Inflammatory macrophage (primary cell): ENCODE results near the gene NCOR1.
"Not testable (repeated sequence)": the region's sequence is repeated elsewhere in the genome, so short reads cannot be mapped to it uniquely, and the experiment has no call there.

Experiments
- DNase-seq, 2 donors: peaks; one replicate each; pipeline ENCODE4 v3.0.0-alpha.2; 2020 to 2022

NCOR1 gene

GRCh38 chr17:16214190-16215001 lies 938 bp downstream of the NCOR1 start:
- DNase-seq: no peak

GRCh38 chr17:16212793-16213192 lies 2.5 kb downstream of the NCOR1 start:
- DNase-seq: no peak

- no peak for DNase-seq
Observed at GRCh38 chr17:16211590-16211989, 3.7 kb downstream of the NCOR1 start.

GRCh38 chr17:16204763-16205162 lies 10.6 kb downstream of the NCOR1 start:
- not testable (repeated sequence) for DNase-seq

GRCh38 chr17:16202554-16203500 lies 12.5 kb downstream of the NCOR1 start:
- not testable (repeated sequence) for DNase-seq

- DNase-seq: not testable (repeated sequence)
Observed at GRCh38 chr17:16201693-16202131, 13.6 kb downstream of the NCOR1 start.

- peak; percentile 49 to 61 for DNase-seq
Observed at GRCh38 chr17:16199093-16199492, 16.2 kb downstream of the NCOR1 start.

GRCh38 chr17:16197276-16197675 lies 18.1 kb downstream of the NCOR1 start:
- DNase-seq: peak in 1 of 2 donors; percentile 33

GRCh38 chr17:16194307-16194835 lies 21.0 kb downstream of the NCOR1 start:
- not testable (repeated sequence) for DNase-seq

GRCh38 chr17:16191604-16192003 lies 23.7 kb downstream of the NCOR1 start:
- no peak for DNase-seq

GRCh38 chr17:16190703-16191360 lies 24.5 kb downstream of the NCOR1 start:
- DNase-seq: no peak

GRCh38 chr17:16189791-16190348 lies 25.5 kb downstream of the NCOR1 start:
- no peak for DNase-seq

- no peak for DNase-seq
Observed at GRCh38 chr17:16187642-16188041, 27.7 kb downstream of the NCOR1 start.

GRCh38 chr17:16181581-16181980 lies 33.8 kb downstream of the NCOR1 start:
- DNase-seq: no peak

GRCh38 chr17:16178836-16179235 lies 36.5 kb downstream of the NCOR1 start:
- no peak for DNase-seq

- DNase-seq: no peak
Observed at GRCh38 chr17:16171613-16172012, 43.7 kb downstream of the NCOR1 start.

- DNase-seq: not testable (repeated sequence)
Observed at GRCh38 chr17:16166766-16167165, 48.6 kb downstream of the NCOR1 start.

GRCh38 chr17:16158714-16159113 lies 56.6 kb downstream of the NCOR1 start:
- no peak for DNase-seq

GRCh38 chr17:16155536-16155935 lies 59.8 kb downstream of the NCOR1 start:
- DNase-seq: peak in 1 of 2 donors; percentile 4

- DNase-seq: not testable (repeated sequence)
Observed at GRCh38 chr17:16152326-16152725, 63.0 kb downstream of the NCOR1 start.

GRCh38 chr17:16150251-16150856 lies 65.0 kb downstream of the NCOR1 start:
- DNase-seq: no peak

- no peak for DNase-seq
Observed at GRCh38 chr17:16148596-16148995, 66.7 kb downstream of the NCOR1 start.
